Stimulated activated CD4-positive, alpha-beta T cell treated with anti-CD3 and anti-CD28 coated beads, Interleukin-2, amount 100 ng/mL, for 4 hours (primary cell): ENCODE data around the gene CDK14.
"Not testable (repeated sequence)": the region's sequence is repeated elsewhere in the genome, so short reads cannot be mapped to it uniquely, and the experiment has no call there.

Source experiments
- DNase-seq: peaks from one replicate; pipeline ENCODE4 v3.0.0-alpha.2; 2020; ENCODE audit warnings: low read depth

The CDK14 gene

GRCh38 chr7:90631502-90631901, 35.4 kb downstream of the CDK14 start:
- no peak for DNase-seq

GRCh38 chr7:90639683-90640082, 43.6 kb downstream of the CDK14 start:
- DNase-seq = not testable (repeated sequence)

DNA sequence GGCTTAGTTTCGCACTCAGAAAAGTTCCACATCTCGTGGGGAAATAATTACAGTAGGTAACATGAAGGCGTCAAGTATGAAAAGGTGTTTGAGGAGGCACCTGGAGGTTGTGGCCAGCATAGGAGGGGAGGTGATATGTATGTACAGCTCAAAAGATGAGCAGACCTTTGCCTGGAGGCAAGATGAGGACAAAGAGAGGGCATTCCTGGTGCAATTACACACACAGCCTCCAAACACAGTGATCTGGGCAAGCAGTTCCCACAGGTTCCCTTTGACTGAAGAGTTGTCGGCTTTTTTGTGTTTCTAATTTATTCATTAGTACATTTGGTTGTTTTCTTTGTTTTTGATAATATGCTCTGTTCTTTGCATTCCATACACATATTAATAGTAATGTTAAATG, 46.9 kb downstream of the CDK14 start:
- no peak for DNase-seq

GRCh38 chr7:90645784-90646183, 49.7 kb downstream of the CDK14 start:
- no peak for DNase-seq

GRCh38 chr7:90648107-90648506, 52.0 kb downstream of the CDK14 start:
- no peak for DNase-seq

GRCh38 chr7:90648834-90649233, 52.7 kb downstream of the CDK14 start:
- DNase-seq = no peak

- no peak for DNase-seq
Observed at GRCh38 chr7:90654718-90655427, 58.8 kb downstream of the CDK14 start.

DNA sequence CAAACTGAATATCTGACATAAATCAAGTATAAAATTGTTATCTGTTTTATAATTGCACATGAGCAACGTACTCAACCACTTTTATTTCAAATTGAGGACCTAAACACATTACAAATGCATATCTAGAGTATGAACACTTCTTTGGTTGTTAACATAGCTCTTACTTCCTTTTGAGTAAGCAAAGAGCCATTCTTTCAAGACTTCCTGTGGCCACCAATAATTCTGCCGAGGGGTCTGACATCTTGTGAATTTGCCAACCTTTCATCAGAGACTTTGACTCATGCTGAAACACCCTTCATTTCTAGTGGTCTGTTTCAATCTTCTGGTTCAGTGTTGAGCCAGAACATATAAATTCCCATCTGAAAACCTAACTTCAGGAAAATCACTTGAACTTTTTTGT, 59.4 kb downstream of the CDK14 start:
- DNase-seq = no peak

DNA sequence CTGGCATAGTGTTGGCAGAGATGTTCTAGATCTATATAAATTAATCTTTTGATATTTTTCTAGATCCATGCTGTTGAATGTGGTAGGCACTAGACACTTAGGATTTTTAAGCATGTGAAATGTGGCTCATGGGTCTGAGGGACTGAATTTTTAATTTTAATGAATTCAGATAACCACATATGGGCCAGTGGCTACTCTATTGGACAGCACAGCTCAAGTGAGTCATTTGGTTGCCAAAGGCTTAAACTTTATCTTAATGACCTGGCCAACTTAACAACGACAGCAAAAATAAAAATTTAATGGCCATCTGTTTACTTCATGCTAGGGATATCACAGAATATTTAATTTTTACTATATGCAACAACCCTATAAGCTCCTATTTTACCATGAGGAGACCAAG, 61.4 kb downstream of the CDK14 start:
- no peak for DNase-seq

DNA sequence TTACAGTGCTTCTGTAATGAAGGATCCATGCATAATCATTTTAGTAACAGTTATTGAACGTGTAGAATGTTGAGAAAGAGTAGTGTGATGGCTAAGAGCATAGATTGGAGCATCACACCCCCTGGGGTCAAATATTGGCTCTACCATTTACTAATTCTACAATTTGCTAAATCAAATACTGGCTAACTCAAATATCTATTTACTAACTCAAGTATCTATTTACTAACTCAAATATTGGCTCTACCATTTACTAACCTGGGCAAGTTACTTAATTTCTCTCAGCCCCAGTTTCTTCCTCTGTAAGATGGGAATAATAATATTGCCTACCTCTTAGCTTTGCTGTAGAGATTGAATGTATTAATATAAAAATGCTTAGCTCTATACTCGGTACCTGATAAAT, 64.0 kb downstream of the CDK14 start:
- DNase-seq = no peak

- DNase-seq = no peak
Observed at GRCh38 chr7:90660819-90661218, 64.7 kb downstream of the CDK14 start.

DNA sequence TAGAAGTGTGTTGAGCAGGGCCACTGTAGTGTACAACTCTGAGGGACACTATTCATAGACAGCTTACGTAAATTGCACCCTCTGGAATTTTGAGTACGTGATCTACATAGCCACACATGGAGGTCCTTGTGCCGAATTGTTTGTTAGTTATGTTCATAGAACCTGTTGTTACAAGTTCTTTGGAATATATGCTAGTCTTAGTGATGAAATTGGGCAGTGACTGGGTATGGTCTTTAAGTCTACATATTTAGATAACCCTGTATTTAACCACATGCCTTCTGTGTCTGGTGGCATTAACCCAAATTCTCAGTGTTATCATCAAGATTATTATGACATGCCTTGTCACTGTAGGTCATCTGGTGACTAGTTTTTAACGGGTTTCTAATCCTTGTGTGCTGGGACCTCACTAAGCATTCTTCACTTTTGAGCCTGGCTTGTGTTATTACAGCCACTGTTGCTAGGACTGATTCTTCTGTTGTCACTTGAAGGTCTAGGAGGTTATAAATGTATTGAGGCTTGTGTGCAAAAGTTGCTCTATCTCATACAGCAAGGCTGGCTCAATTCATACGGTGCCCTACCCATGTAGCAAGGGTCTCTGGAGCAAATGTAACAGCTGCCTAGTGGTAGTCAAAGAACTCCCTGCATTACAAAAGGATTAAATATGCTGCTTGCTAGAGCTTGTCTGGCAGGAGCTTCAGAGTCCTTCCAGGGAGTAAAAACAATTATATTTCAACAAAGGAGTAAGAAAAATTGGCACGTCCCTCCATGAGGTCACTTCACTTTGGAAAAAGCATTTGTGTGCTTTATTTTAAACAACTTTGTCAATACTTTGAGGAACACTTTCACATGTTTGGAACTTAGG, 65.4 kb downstream of the CDK14 start:
- DNase-seq = no peak

GRCh38 chr7:90663176-90663575, 67.1 kb downstream of the CDK14 start:
- no peak for DNase-seq

DNA sequence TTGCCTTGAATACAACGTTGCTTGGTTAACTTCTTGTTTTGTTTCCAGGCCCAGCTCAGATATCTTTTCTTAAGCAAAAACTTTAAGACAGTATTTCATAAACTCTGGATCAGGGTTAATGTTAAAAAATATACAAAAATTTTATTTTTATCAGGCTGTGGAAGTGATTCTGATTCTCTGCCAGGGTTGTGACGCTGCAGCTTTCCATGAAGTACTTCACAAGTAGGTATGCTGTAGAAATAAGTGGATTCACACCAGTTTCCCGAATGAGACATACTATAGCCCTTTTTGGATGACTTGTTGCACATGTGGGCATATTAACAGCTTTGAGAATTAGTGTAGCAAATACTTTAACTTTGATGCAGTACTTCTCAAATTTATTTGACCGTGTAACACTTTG, 70.1 kb downstream of the CDK14 start:
- DNase-seq = no peak

DNA sequence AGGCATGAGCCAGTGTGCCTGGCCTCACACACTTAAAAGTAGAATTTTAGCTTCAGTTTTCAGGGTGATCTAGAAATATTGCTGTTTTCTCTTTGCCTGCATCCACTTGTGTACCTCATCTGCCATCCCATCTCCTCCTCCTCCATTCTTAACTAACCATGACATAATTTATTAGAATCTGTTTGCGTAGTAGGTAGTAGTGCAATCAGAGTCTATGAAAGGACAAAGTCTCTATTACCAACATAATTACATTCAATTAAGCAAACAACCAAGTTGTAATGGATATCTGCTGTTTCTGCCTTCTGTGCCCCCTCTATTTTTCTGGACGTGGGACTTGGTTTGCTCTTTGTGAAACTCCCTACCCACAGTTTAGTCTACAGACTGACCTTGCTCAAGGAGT, 72.9 kb downstream of the CDK14 start:
- DNase-seq = no peak

- DNase-seq = no peak
Observed at GRCh38 chr7:90669492-90669891, 73.4 kb downstream of the CDK14 start.

GRCh38 chr7:90671571-90671970, 75.5 kb downstream of the CDK14 start:
- DNase-seq = no peak

DNA sequence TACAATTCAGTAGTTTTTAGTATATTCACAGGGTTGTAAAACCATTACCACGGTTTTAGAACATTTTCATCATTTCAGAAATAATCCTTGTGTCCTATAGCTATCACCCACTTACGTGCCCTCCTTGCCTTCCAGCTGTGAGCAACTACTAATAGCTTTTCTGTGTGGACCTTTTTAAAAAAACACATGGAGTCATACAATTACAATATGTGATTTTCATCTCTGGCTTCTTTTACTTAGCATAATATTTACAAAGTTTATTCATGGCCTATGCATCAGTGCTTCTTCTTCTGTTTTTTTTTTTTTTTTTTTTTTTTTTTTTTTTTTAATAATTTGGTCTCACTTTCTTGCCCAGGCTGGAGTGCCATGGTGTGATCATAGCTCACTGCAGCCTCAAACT, 76.1 kb downstream of the CDK14 start:
- DNase-seq = no peak

DNA sequence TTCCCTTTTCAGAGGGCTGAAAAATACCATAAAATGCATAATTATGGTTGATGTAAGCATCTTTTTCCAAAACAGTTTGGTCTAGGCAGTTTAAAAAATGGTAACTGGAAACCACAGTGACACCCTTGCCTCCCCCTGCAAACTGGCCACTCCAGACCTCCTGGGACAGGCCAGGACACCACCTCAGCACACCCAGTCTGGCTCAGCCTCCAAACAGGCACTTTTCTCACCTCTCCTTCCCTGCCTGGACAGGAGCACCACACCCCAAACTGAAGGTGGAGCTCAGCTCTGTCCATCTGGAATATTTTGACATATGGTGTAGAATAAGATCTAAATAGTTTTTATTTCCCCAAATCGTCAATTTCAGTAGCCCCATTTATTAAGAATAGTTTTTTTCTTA, 78.5 kb downstream of the CDK14 start:
- DNase-seq = no peak

DNA sequence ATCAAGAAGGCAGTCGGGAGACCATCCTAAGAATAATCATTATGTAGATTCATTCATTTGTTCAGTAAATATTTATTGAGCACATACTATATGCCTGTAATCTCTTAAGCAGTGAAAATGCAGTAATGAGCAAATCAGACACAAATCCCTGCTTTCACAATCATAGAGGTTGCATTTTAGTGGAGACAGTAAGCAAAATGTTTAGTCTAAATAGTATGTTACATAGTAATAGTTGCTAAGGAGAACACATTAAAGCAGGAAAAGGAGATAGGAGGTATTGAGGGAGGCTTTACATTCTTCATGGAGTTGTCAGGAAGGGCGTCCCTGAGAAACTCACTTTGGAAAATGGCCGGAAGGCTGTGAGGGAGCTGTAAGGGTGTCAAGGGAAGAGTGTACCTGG, 79.9 kb downstream of the CDK14 start:
- no peak for DNase-seq

DNA sequence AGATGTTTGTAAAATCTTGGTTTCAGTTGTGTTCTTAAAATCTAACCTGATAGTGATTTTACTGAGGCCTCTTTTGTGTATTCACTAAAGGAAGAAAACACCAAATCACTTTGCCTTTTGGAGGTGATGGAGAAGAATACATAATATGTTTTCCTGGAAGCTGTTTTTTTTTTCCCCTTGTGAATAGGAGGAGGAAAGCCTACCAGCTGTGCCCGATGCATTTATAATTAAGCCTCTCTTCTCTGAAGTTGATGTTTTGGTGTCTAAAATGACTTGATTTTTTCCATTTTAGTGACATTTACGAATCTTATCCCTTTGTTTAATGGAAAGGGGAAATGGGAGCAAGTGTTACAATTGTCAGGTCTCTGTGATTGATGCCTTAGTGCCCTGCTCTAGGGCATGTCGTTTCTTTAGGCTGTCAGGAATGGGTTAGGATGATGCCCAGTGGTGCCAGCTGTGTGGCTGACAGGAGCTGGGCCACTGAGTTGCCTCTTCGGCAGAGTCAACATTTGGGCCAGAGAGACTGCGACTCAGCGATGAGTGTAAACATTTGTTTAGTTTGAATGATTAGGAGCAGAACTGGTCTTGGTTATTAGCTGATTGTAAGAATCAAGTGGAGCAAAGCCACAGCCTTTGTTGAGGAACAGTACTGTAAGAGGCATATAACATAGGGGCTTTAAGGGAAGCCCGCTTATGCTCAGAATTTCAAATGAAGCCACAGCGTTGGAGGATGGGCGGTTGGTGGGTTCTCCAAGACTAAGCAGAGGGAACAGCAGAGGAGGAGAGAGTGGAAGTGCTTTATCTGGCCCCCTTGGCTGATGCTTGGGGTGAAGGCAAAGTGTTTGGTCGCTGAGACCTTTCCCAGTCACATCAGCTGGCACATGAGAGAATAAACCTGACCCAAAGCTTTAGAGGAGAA, 81.6 kb downstream of the CDK14 start:
- DNase-seq = no peak

GRCh38 chr7:90678986-90679385, 82.9 kb downstream of the CDK14 start:
- DNase-seq = no peak

DNA sequence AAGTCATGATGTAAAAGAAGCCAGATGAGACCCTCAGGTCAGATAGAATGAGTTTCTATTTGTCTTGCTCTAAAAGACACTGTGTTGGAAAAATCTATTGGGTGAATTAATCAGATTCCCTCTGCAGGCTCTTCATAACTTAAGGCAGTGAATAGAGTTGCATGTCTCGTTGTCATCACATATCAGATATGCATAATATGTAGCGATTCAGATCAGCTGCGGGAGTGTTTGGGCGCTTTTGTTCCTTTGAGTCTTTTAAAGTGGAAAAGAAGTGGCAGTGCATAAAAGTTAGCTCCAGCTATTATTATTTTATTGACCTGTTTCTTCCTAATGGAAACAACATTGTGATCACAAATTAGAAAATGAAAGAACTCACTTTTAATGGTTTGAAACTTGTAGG, 84.4 kb downstream of the CDK14 start:
- DNase-seq = no peak
